LoVo (cell line): Measurements from ENCODE around the gene ZNF853.

Source experiments
- DNase-seq: peaks from one replicate; pipeline ENCODE4 v3.0.0-alpha.2; 2016; ENCODE audit warnings: low spot score

ZNF853 gene

GRCh38 chr7:6636741-6637543 is 21.5 kb downstream of the ZNF853 start, which contains the start of gene ZNF316:
TSS of gene ZNF316 (plus strand) at chr7:6637318. CDS start at chr7:6642410, 5,092 bp downstream.
- peak; percentile 77 for DNase-seq

DNA sequence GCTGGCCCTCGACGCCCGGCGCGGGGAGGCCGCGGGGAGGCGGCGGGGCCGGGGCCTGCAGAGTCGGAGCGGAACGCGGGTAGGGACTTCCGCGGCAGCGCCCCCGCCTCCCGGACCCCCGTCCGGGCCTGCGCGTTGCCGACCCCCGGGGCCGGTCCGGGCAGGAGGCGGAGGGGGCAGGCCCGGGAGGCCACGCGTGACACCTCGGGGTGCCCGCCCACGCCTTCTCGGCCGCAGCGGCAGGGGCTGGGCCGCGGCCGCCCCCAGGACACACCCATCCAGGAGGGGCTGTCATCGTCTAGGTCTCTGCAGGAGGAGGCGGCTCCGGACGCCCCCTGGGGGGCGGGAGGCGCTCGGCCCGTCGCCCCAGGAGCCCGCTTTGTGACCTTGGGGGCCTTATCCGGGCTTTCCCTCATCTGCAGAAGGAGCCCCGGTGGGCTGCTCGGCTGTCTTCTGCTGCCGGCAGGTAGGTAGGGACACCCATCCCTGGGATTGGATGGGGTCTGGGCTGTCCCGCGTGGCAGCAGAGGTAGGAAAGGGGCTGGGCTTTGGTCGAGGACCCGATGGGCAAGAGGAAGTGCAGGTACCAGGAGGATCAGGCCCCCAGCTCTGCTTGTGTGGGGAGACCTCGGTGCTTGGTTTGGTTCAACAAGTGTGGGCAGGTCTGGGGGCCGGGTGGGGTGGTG is 22.3 kb downstream of the ZNF853 start:
- peak; percentile 38 for DNase-seq

GRCh38 chr7:6639032-6639431 is 23.6 kb downstream of the ZNF853 start:
- no peak for DNase-seq

DNA sequence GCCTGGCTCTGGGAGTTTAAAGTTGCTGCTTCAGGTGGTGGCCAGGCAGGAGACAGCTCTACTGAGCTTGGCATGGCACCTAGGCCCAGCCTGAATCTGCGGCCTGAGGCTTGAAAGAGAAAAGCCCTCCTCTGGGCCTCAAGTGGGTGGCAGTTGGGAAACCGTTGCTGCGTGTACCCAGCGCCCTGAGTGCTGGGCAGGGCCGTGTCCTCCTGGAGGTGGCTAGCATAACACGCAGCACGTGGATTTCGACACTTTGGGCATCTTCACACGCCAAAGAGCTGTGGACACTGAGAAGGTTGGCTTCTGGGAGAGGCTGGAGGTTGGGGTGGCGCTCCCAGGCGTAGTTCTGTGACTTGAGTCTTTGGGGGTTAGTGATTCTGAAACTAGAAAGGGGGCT is 24.2 kb downstream of the ZNF853 start:
- no peak for DNase-seq

GRCh38 chr7:6640246-6640721 is 24.9 kb downstream of the ZNF853 start:
- DNase-seq, result no peak

DNA sequence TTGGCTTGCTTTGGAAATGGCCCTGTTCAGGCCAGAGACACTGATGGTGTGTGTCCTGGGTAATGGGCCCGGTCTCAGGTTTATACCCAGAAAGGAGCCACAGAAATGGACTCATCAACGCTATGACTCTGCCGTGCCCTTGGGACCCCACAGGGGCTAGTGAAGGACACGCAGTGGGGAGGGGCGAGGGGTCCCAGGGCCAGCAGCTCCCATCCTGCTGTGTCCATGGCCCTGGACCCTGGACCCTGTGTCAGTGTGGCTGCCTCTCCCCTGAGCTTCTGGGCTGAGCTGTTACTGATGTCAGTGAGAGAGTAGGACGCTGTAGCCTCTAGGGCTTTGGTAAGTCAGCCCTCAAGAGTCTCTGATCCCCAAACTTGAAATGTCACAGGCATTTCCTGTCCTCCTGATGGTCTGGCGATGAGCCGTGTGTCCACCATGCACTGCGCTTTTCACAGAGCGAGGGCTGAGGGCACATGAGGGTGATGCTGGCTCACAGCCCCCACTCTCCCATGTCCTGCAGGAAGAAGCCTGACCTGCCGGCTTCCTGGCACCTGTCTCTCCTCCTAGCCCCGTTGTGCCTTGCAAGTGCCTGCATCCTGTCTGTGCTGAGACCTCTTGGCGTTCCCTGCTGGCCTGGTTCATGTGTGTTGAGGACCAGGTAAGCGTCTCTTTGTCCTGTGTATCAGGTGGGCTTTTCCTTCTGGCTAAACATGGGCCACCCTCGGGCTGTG is 26.1 kb downstream of the ZNF853 start:
- no peak for DNase-seq

DNA sequence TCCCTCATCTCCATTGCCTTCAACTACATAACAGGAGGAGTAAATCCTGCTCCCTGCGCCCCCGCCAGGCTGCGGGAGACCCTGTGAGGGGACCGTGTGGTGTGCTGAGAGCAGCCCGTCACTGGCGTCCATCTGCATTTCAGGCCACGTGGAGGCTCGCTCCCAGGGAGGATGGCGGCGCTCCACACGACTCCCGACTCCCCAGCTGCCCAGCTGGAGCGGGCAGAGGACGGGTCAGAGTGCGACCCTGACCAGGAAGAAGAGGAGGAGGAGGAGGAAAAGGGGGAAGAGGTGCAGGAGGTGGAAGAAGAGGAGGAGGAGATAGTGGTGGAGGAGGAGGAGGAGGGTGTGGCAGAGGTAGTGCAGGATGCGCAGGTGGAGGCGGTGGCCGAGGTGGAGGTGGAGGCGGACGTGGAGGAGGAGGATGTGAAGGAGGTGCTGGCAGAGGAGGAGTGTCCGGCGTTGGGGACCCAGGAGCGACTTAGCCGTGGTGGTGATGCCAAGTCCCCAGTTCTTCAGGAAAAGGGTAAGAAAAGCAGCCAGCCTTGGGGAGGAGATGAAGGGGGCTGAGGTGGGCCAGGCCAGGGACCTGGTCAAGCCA is 26.9 kb downstream of the ZNF853 start:
- no peak for DNase-seq

DNA sequence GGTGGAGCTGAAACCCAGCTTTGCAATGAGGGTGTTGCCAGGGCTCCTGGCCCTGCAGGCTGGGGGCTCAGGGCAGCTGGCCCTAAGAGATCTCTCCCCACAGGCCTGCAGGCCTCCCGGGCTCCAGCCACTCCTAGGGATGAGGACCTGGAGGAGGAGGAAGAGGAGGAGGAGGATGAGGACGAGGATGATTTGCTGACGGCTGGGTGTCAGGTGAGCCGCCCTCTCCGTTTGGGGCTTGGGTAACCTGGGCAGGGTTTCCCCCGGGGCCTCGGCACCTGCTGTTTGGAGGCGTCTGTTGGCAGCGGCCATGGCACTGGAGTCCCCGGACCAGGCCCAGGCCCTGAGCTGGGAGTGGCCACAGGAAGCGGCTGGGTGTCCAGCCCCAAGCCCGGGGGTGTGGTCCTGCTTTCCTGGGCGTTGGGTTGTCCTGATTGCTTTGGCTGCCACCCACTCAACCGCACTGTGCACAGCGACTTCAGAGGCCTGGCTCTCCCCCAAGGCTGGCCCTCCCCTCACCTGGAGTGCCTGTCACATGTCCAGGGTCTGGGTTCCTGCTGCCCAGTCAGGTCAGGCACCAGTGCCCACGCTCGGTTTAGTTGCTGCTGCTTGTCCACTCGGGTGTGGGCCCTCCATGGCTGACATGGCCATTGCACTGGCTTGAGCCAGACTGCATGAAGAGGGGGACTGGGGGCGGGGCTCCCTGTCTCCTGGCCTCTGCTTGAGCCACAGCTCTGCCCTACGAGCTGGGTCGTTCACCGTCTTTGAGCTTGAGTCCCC is 27.6 kb downstream of the ZNF853 start:
- no peak for DNase-seq

DNA sequence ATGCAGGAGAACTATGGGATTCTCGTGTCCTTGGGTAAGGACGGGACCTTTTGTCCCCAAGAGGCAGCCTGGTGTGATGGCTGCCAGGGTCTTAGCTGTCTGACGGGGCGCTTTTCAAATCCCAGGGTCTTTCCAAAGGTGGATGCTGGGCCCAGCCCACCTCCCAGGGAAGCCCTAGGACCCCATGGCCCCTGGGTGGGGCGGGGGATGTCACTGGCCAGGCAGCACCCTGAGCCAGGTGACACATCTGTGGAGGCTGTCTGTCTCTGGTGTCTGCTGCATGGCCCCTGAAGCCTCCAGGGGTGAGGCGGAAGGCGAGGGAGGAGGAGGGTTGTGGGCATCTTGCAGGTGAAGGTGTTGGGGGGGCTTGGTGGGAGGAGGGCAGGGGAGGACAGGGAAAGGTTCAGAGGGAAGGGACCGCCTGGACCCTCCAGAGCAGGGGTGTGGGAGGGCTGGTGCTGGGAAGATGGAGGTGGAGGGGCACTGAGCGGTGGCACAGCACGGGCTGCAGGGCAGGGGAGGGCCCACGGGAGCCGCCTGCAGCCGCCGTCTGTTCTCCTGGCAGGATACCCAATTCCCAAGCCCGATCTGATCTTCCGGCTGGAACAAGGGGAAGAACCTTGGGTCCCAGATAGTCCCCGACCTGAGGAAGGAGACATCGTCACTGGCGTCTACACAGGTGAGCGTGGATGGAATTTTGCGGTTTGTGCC is 28.7 kb downstream of the ZNF853 start:
- DNase-seq, result no peak

GRCh38 chr7:6644728-6645127 is 29.3 kb downstream of the ZNF853 start:
- DNase-seq, result no peak

GRCh38 chr7:6646465-6646864 is 31.1 kb downstream of the ZNF853 start:
- no peak for DNase-seq

DNA sequence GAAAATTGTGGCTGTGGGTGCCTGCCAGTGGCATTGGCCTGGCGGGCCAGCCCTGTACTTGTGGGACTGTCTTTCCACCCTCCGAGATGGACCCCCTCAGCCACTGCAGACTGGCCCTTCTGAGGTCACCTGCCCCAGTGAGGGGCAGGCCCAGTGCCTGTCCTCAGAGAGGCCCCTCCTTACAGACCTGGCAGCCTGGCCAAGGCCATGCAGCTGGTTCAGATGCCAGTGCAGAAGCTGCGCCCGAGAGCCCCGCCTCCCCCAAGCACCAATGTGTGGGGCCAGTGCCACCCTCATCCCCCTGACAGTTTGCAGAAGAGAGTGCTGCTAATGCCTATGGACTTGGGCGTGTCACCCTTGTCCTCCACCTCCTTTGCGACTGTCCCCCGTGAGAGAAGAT is 31.7 kb downstream of the ZNF853 start:
- no peak for DNase-seq

DNA sequence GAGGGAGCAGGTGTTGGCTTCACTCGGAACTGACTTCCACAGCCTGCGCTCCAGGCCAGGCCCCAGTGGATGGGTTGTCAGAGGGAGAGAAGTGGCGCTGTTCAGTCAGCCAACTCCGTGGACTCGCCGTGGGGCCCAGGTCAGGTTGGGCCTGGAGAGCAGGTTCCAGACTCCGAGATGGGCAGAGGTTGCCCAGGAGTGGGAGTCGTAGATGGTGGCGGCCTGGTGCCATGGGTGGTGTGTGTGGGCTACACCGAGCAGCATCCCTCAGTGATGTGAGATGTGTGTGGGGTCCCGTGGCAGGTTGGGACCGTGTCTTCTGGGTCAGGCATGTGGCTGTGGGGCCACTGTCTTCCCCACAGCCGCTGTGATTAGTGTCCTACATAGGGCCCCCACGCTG is 32.1 kb downstream of the ZNF853 start:
- no peak for DNase-seq

- DNase-seq, result no peak
Measured at GRCh38 chr7:6648066-6648814, 32.8 kb downstream of the ZNF853 start.

GRCh38 chr7:6648815-6649104 is 33.4 kb downstream of the ZNF853 start:
- DNase-seq, result no peak

DNA sequence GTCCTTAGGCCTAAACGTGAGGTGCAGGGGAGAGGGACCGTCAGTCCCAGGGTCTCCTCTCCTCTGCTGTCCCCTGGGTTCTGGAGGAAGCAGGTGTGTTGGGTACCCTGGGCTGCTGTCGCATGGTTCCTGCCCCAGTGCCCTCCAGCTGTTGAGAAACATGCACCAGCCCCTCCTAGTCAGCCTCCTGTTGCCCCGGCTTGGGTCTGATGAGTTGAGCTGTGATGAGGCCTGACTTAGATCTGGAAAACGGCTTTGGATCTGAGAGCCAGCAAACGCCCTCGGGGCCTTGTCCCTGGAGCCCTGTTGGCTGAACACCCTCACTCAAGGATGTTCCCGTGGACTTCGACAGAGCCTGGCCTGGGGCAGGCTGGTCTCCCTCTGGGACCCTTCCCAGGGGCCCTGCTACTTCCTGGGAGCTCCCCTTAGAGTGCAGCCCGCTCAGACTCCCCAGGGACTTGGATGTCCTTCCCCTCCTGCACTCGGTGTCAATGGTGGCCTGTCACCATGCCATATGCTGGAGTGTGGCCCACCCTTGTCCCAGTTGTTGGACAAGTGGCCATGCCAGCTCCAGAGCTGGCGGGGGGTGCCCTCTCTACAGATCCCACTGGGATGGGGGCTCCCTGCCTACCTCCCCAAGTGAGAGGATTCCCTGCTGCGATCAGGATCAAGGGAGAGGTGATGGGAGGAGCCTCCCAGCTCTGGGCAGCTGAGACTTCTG is 34.0 kb downstream of the ZNF853 start:
- no peak for DNase-seq

DNA sequence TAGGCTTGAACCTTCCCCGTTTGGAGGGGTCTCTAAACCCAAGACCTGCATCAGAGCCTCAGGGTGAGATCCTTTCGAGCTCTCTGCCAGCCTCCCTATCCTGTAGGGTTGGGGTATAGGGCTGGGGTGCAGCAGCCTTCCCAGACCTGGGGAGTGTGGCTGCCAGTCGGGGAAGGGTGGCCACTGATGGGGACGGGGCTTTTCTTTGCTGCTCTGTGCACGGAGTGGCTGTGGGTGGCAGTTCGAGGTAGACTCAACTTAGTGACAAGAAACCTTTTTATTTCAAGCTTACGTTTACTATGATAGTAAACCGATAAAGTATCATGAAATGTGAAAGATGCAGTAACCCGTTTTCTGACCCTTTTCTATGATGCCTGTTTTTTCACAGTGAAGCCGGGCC is 34.7 kb downstream of the ZNF853 start:
- no peak for DNase-seq

DNA sequence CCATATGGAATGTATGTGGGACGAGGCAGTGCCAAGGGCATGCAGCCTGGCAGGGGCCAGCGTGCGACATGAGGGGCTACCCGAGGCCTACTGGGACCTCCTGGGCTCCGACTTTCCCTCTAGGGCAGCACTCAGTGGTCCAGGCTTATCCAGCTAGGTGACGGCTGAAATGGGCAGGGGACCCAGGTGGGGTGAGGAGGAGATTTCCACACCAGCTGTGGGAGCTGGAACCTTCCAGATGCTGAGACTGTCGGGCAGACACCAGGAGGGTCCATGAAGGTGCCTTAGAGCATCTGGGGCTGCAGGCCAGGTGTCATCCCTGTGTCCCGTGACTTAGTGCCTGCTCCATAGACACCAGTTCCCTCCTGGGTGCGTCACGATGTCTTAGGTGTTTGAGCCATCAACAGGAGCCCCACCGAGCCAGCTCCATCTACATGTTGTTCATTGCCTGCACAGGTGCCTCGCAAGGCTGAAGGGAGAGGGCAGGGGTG is 35.2 kb downstream of the ZNF853 start:
- DNase-seq, result no peak

DNA sequence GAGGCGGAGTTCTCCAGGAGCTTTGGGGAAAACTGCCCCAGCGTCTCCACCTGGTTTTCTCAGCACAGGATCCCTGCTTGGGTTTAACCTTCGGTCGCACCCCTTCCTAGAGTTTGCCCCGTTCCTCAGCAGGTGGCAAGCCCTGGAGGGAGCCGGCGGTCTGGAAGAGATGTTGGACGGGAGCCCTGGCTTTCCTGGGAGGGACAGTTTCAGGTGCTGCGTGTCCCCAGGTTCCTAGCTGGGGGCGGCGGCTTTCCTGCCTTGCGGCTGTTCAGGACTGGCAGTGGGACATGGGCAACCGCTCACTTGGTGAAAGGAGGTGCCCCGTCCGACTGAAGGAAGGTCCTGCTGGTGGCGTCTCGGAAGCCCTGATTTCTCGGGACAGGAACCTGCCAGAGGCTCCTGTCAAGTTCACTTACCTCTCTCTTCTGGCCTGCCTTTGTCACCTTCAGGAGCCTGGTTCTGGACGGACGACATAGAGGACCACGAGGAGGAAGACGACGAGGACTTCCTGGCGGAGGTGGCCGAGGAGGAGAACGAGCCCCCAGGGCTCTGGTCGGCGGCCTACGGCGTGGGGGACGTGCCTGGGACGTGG is 36.5 kb downstream of the ZNF853 start:
- DNase-seq, result no peak
